ENCODE measurements around the gene CYP2C18.
"Not testable (repeated sequence)": the region's sequence is repeated elsewhere in the genome, so short reads cannot be mapped to it uniquely, and the experiment has no call there.

Gene CYP2C18

DNA sequence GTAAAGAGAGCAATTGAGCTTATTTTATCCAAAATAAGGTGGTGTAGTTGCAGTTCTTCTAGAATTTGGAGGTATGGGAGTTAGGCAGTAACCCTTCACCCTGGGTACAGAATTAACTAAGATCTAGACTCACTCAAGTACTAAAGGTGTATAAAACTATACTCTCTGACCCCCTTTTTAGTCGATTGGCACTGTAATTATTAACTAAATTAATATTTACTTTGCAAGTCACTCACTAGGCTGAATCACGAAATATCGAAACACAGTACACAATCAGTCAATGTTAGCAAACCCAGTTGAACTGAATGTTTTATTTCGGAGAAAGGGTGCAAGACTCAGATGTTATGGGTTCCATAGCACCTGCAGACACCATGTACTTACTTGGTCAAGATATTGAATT lies 64.3 kb downstream of the CYP2C18 start:
- no peak overlapping the region for H3K27ac ChIP-seq
- TF ChIP-seq ZFX (IDR thresholded peaks at IDR 0.05; ENCODE audit: borderline replicate concordance) = no peak
- TF ChIP-seq, protein P1, sequence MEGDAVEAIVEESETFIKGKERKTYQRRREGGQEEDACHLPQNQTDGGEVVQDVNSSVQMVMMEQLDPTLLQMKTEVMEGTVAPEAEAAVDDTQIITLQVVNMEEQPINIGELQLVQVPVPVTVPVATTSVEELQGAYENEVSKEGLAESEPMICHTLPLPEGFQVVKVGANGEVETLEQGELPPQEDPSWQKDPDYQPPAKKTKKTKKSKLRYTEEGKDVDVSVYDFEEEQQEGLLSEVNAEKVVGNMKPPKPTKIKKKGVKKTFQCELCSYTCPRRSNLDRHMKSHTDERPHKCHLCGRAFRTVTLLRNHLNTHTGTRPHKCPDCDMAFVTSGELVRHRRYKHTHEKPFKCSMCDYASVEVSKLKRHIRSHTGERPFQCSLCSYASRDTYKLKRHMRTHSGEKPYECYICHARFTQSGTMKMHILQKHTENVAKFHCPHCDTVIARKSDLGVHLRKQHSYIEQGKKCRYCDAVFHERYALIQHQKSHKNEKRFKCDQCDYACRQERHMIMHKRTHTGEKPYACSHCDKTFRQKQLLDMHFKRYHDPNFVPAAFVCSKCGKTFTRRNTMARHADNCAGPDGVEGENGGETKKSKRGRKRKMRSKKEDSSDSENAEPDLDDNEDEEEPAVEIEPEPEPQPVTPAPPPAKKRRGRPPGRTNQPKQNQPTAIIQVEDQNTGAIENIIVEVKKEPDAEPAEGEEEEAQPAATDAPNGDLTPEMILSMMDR (IDR thresholded peaks at IDR 0.05) = no peak

DNA sequence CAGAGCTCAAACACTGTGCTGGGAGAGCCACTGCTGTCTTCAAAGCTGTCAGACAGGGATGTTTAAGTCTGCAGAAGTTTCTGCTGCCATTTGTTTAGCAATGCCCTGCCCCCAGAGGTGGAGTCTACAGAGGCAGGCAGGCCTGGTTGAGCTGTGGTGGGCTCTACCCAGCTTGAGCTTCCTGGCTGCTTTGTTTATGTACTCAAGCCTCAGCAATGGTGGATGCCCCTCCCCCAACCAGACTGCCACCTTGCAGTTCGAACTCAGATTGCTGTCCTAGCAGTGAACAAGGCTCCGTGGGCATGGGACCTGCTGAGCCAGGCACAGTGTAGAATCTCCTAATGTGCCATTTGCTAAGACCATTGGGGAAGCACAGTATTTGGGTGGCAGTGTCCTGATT lies 74.4 kb downstream of the CYP2C18 start:
- TF ChIP-seq ZFX (IDR thresholded peaks at IDR 0.05; ENCODE audit: borderline replicate concordance) = no peak
- TF ChIP-seq, protein P1 (IDR thresholded peaks at IDR 0.05) = no peak
- H3K27ac ChIP-seq = no peak overlapping the region

DNA sequence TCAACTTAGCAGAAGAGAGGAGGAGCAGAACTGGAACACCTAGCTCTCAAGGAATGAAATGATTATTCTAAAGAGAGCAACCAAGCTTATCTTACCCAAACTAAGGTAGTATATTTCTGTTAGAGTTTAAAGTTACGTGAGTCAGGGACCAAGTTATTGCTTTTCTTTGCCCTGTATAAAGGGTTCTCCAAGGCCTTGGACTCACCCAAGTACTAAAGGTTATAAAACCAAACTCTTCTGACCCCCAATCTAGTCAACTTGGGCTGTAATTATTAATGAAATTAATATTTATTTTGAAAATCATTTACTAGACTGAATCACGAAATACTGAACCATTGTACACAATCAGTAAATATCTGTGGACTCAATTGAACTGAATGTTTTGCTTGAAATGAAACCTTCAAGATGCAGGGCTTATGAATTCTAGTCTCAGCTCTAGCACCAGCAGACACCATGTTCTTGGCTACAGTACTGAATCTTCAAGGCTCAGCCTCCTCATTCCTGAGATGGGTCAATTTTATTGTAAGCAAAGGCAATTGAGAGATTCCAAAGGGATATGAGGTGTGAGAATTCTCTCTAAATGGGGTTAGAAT lies 77.2 kb downstream of the CYP2C18 start:
- TF ChIP-seq, protein P1 (IDR thresholded peaks at IDR 0.05) = no peak
- TF ChIP-seq ZFX (IDR thresholded peaks at IDR 0.05; ENCODE audit: borderline replicate concordance) = no peak
- no peak overlapping the region for H3K27ac ChIP-seq

DNA sequence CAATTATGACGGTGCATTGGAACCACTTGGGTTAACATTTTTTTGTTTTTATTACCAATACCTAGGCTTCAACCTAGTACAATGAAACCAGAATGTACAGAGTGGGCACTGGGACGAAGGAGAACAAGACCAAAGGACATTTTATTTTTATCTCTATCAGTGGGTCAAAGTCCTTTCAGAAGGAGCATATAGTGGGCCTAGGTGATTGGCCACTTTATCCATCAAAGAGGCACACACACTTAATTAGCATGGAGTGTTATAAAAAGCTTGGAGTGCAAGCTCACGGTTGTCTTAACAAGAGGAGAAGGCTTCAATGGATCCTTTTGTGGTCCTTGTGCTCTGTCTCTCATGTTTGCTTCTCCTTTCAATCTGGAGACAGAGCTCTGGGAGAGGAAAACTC lies 78.9 kb downstream of the CYP2C18 start, which contains the start of gene CYP2C19:
TSS of gene CYP2C19 (plus strand) at position 289 of the 400 bp plus-strand sequence. CDS start at position 314, 25 bp downstream.
- H3K27ac ChIP-seq = no peak within 1 kb of the TSS
- TF ChIP-seq, protein P1 (IDR thresholded peaks at IDR 0.05) = no peak
- no peak for TF ChIP-seq ZFX (IDR thresholded peaks at IDR 0.05; ENCODE audit: borderline replicate concordance)

DNA sequence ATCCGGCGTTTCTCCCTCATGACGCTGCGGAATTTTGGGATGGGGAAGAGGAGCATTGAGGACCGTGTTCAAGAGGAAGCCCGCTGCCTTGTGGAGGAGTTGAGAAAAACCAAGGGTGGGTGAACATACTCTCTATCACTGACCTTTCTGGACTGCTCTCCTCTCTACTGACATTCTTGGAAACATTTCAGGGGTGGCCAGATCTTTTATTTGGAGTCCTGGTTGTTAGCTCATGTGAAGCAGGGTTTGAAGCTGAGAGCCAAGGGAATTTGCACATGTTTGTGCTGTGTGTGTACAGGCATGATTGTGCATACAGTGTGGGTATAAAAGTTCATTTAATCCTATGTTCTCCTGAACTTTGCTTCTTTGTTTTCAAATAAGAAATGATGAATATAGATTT lies 91.9 kb downstream of the CYP2C18 start:
- H3K27ac ChIP-seq = not testable (repeated sequence)

DNA sequence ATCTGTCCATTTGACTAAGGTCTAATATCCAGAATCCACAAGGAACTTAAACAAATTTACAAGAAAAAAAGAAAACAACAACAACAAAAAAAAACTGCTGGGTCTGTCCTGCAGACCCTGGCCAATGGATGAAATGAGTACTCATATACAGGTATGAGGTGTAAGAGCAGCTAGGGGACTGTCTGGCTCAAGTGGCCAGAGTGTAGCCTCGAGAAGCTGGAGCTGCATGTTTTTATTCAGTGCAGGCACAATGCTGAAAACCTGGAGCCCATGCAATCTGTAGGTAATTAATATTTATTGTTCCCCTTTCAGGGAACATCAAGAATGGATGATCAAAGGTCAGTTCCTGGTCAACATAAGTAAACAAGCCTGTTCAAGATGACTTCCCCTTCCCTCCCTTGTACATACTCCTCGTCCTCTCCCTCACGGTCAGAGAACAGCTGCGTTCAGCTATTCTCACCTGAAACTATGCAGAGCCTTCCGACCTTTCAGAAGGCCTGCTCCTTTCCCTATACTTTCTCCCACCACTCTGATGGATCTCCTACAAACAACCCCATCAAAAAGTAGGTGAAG lies 94.4 kb downstream of the CYP2C18 start:
- TF ChIP-seq, protein P1 (IDR thresholded peaks at IDR 0.05) = no peak
- no peak for TF ChIP-seq ZFX (IDR thresholded peaks at IDR 0.05; ENCODE audit: borderline replicate concordance)

DNA sequence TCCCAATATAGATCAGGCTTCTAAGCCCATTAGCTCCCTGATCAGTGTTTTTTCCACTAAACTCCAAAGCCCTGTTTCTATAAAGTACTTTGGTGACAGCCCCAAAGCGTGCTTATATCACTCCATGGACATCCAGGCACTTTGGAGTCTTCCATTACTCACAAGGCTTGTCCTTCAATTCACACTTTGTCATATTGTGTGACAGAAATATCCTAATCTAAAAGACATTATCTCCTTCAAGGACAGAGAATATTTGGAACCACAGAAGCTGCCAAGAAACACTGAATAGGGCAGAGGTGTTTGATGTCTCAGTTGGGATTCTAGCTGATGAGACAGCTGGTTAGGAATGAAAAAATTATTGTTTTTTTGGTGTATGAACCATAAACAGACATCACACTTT lies 97.3 kb downstream of the CYP2C18 start:
- no peak for TF ChIP-seq ZFX (IDR thresholded peaks at IDR 0.05; ENCODE audit: borderline replicate concordance)
- TF ChIP-seq, protein P1 (IDR thresholded peaks at IDR 0.05) = no peak
- H3K27ac ChIP-seq = no peak overlapping the region

More for the DNA sequence above, 94.4 kb downstream of the CYP2C18 start:
- H3K27ac ChIP-seq = no peak overlapping the region

Data from 22Rv1 (cell line).